RWPE1 (cell line): ENCODE data around the gene ERP27.
A peak's percentile ranks its signal among the peaks of the same experiment; 100 is the strongest.

ENCODE experiments used
- CTCF ChIA-PET: fragments of 350-600 bp; sonication (Branson Sonifier 250); formaldehyde crosslinking; extraction: SDS; loops from one replicate; lab custom pipeline; 2021; lab: Yijun Ruan, JAX
- POLR2A ChIA-PET: fragments of 400-600 bp; formaldehyde crosslinking; extraction: SDS; loops from one replicate; lab custom pipeline; 2020; ENCODE audit warnings: antibody characterized with exemption; ENCODE audit not compliant: low non-redundant PET; lab: Yijun Ruan, JAX
- DNase-seq: peaks from one replicate; pipeline ENCODE4 v3.0.0; 2012; ENCODE audit warnings: low spot score
- H3K27ac ChIP-seq: fragments of 450-650 bp; 2 replicates; pipeline ENCODE4 v1.5.1; 2017
- TF ChIP-seq, protein P1 (sequence below): fragments of 450-650 bp; conservative IDR thresholded peaks from 2 replicates; pipeline ENCODE4 v1.5.1; 2017; ENCODE audit warnings: low read depth, mild to moderate bottlenecking

Gene ERP27

GRCh38 chr12:14953752-14954151 lies 15.4 kb upstream of the ERP27 start:
- TF ChIP-seq, protein P1, sequence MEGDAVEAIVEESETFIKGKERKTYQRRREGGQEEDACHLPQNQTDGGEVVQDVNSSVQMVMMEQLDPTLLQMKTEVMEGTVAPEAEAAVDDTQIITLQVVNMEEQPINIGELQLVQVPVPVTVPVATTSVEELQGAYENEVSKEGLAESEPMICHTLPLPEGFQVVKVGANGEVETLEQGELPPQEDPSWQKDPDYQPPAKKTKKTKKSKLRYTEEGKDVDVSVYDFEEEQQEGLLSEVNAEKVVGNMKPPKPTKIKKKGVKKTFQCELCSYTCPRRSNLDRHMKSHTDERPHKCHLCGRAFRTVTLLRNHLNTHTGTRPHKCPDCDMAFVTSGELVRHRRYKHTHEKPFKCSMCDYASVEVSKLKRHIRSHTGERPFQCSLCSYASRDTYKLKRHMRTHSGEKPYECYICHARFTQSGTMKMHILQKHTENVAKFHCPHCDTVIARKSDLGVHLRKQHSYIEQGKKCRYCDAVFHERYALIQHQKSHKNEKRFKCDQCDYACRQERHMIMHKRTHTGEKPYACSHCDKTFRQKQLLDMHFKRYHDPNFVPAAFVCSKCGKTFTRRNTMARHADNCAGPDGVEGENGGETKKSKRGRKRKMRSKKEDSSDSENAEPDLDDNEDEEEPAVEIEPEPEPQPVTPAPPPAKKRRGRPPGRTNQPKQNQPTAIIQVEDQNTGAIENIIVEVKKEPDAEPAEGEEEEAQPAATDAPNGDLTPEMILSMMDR: no peak
- ChIA-PET CTCF (no interaction called here), POLR2A (no interaction called here)
- DNase-seq: no peak
- H3K27ac ChIP-seq: no peak overlapping the region

DNA sequence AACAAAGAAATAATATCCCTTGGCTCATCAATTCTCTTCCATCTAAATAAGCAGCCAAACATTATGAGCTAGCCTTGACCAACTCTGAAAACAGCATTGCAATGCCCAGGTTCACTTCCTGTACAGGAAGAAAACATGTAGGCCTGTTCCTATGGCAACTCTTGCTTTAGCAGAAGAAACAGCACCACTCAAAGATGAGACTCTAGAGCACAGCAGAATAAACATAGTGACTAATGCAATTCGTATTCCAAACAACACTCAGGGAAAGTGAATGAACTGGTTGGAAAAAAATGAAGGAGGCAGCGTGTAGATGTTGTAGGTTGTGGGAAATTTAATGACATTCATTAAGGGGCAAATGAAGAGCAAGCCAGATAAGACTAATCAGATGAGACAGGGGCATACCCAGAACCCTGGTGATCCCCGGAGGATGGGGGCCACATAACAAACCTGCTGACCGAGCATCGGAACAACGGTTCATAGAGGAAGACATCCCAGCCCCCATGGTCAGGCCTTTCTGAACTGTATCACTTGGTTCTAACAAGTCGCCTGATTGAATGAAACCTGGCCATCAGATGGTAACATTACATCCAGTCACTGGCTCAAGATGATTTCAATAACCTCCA lies 14.1 kb upstream of the ERP27 start:
- peak; percentile 64 for DNase-seq
- TF ChIP-seq, protein P1: no peak
- ChIA-PET POLR2A (no interaction called here), CTCF (no interaction called here)
- H3K27ac ChIP-seq: peak overlapping the region; percentile 61; the same call in 1 of the 2 replicates

DNA sequence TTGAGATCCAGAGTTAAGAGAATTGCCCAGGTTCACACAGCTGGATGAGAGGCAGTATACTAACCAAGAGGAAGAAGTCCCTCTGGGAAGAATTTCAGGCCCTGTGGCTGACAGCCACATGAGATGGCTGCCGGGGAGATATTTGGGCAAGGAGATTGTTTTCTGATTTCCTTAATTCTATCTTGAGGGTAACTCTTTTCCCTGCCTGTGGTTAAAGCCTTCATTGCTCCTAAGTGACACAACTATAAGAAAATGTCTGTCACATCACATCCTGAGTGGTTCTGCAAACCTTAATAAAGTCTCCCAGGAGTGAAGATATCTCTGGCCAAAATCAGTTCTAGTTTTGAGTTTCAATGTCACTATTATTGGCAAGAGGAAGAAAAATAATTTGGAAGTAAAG lies 13.5 kb upstream of the ERP27 start:
- DNase-seq: no peak
- no peak overlapping the region for H3K27ac ChIP-seq
- ChIA-PET POLR2A (no interaction called here), CTCF (no interaction called here)
- TF ChIP-seq, protein P1: no peak

- ChIA-PET POLR2A (no interaction called here), CTCF (no interaction called here)
- DNase-seq: peak; percentile 81
- TF ChIP-seq, protein P1: no peak
- H3K27ac ChIP-seq: no peak overlapping the region
Measured at GRCh38 chr12:14950982-14951746, 12.8 kb upstream of the ERP27 start.

- POLR2A ChIA-PET: no interaction called here
- TF ChIP-seq, protein P1: no peak
- no peak overlapping the region for H3K27ac ChIP-seq
- CTCF ChIA-PET: no interaction called here
- DNase-seq: no peak
Measured at GRCh38 chr12:14950421-14950820, 12.1 kb upstream of the ERP27 start.

GRCh38 chr12:14949631-14950030 lies 11.3 kb upstream of the ERP27 start:
- TF ChIP-seq, protein P1: no peak
- ChIA-PET POLR2A (no interaction called here), CTCF (no interaction called here)
- DNase-seq: no peak
- no peak overlapping the region for H3K27ac ChIP-seq
